HG03175 (cell line): ENCODE measurements around the gene MBNL1.
"Not testable (repeated sequence)": the region's sequence is repeated elsewhere in the genome, so short reads cannot be mapped to it uniquely, and the experiment has no call there.

Experiments used
- ATAC-seq: cut with Tn5 transposase; IDR thresholded peaks from one replicate; pipeline ENCODE4 v1.9.1; 2021; ENCODE audit warnings: mild to moderate bottlenecking, moderate library complexity; ENCODE audit not compliant: unreplicated experiment

The MBNL1 gene

GRCh38 chr3:152394246-152394645, 125.5 kb downstream of the MBNL1 start:
- no peak for ATAC-seq

- no peak for ATAC-seq
Observed at GRCh38 chr3:152395764-152396163, 127.0 kb downstream of the MBNL1 start.

- ATAC-seq, result no peak
Observed at GRCh38 chr3:152396867-152397266, 128.1 kb downstream of the MBNL1 start.

DNA sequence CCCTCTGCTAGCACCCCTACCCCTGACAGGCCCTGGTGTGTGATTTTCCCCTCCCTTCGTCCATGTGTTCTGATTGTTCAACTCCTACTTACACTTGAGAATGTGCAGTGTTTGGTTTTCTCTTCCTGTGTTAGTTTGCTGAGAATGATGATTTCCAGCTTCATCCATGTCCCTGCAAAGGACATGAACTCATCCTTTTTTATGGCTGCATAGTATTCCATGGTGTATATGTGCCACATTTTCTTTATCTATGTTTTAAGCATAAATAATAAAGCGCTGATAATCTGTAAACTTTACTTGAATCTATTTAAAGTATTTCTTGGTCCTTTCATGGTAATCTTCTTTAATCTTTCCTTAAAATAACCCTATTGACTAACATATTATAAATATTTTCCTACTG, 128.6 kb downstream of the MBNL1 start:
- not testable (repeated sequence) for ATAC-seq

- no peak for ATAC-seq
Observed at GRCh38 chr3:152398495-152398894, 129.8 kb downstream of the MBNL1 start.

DNA sequence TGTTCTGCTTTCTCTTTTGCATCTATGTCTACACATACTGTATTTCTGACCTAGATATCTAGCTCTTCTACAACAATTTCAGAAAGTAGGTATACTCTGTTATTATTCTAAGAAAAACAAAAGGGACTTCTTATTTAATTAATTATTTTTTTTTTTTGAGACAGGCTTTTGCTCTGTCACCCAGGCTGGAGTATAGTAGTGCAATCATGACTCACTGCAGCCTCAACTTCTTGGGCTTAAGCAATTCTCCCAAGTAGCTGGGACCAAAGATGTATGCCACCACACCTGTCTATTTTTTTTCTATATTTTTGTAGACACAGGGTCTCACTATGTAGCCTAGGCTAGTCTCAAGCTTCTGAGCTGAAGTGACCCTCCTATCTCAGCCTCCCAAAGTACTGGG, 130.6 kb downstream of the MBNL1 start:
- no peak for ATAC-seq

DNA sequence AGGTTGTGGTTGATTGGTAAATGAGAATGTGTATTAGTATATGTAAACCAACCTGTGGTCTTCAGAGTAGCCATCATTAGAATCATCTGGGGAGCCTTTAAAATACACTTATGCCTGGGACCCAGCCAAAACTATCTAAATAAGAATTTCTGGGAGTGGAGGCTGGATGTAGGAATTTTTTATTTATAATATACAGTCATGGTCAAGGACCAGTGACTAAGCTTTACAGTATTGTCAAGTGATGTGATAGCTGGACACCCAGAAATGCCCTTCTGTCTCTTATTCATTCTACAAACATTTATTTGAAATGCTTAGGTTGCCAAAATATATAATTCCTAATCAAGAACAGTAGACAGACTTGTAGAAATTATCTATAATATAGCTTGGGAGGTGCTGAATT, 132.2 kb downstream of the MBNL1 start:
- ATAC-seq, result no peak

GRCh38 chr3:152402695-152403451, 134.1 kb downstream of the MBNL1 start:
- ATAC-seq, result no peak

DNA sequence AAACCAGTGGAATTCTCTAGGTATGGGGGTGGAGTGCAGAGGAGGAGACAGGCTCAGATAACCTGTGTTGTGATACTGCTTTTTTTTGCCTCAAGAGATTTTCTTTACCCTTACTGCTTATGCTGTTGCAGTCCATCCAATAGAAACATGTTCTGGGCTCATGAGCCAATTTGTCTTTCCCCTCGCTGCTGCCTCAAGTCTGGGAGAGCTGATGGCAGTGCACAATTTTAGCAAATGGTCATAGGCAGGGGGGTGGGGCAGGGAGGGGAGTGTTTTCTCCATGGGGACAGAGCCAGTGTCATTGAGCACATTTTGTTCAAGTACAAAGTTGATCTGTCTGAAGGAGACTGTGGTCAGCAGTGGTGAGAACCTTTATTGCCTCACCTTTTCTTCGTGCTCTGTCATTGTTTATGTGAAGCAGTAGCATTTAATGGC, 134.9 kb downstream of the MBNL1 start:
- no peak for ATAC-seq

DNA sequence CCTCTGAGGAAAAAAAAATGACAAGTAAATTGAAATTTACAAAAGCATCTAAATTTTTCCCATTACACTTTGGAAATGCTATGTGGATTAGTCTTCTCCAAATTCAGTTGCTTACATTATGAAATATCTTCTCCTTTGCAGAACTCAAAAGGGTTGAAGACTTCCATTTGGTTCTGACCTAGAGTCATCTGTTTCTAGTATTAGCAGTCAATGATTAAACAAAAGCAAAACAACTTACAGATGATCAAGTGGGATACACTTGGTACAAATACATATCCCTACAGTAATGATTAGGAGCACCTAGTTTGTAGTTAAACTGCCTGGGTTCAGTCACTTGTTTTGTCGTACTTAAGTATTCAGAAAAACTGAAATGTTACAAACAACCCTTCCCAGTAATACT, 136.2 kb downstream of the MBNL1 start:
- no peak for ATAC-seq

DNA sequence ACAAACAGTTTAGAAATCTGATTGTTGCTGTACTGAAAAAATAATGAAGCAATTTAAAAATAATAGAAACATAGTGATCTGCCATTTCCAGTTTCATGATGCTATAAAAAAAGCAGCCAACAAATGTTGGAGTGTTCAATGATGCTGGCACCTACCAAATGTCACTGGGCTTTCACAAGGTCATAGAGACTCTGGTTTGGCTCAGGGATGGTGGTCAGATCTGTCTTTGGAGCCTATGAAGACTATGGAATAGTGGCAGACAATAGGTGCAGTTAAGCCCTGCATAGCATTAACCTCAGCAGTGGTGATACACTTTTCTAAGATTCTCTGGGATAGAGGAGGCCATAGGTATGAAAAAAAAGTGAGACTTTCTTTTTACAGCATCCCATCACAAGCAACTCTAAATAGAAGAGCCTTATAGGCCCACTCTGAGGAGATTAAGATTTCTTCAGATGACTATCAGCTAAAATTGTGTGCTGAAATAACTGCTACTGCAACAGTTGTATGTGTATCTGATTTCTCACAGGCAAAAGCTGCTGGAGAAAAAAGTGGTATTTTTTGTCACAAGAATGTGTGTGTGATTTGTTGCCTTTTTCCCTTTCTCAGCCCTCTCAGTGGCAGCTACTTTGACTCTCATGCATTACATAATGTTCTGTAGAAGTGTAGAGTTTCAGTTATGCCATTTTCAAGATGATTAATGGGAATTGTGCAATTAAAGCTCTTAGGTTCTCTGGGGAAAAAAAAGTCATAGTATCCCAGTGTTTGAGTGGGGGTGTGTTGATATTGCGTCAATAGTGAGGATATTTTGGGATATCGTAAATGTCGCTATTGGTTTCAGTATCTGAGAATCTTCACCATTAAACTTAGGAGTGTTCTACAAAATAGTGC, 137.4 kb downstream of the MBNL1 start:
- ATAC-seq, result no peak

- no peak for ATAC-seq
Observed at GRCh38 chr3:152413240-152413639, 144.5 kb downstream of the MBNL1 start.

DNA sequence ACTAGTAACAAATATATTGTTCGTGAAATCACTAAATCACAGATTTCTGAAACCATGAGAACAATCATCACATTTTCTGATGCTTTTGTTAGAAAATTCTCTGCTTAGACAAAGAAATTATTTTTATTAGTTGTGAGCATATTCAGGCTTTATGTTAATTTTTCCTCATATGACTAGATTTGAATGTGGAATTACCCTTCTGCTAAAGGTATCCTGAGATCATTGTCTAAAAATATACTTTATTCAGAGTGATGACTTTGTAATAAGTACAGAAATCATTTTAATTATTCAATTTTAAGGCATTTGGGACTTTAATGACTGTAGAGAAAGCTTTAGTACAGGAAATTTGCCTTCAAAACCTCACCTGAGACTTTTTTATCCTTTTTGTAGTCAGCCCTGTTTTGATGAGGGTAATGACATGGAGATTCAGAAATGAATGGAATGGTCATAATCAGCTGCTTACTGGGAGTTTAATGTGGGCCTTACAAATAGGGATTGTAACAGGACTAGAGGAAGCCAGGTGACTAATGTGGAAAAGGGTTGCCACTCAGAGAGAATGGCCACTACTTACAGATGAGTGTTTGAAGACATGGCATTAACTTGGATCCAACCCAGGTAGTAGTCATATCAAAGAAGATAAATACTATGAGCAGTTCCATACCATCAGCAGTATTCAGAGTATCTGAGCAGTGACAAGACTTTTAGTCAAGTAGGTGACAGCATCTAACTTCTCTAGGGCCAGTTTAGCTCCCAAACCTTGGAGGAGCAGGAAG, 148.3 kb downstream of the MBNL1 start:
- ATAC-seq, result no peak

GRCh38 chr3:152419748-152420147, 151.0 kb downstream of the MBNL1 start:
- ATAC-seq, result no peak

GRCh38 chr3:152421162-152421561, 152.4 kb downstream of the MBNL1 start:
- ATAC-seq, result no peak

- ATAC-seq, result no peak
Observed at GRCh38 chr3:152426393-152426792, 157.7 kb downstream of the MBNL1 start.

DNA sequence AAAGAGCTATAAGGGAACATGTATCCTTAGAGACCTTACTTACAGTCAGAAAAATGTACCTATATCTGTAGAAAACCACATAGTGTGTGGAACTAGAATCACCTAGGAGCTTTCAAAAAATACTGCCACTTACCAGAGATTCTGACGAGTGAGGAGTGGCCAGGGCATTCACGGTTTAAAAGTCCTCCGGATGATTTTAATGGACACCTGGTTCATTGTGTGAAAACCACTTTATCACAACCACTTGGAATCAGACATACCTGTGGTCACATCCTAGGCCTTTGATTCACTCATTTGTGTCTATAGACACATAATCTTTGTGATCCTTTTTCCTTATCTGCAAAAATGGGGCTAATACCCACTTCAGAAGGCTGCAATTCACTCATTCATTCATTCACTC, 159.8 kb downstream of the MBNL1 start:
- ATAC-seq, result no peak

DNA sequence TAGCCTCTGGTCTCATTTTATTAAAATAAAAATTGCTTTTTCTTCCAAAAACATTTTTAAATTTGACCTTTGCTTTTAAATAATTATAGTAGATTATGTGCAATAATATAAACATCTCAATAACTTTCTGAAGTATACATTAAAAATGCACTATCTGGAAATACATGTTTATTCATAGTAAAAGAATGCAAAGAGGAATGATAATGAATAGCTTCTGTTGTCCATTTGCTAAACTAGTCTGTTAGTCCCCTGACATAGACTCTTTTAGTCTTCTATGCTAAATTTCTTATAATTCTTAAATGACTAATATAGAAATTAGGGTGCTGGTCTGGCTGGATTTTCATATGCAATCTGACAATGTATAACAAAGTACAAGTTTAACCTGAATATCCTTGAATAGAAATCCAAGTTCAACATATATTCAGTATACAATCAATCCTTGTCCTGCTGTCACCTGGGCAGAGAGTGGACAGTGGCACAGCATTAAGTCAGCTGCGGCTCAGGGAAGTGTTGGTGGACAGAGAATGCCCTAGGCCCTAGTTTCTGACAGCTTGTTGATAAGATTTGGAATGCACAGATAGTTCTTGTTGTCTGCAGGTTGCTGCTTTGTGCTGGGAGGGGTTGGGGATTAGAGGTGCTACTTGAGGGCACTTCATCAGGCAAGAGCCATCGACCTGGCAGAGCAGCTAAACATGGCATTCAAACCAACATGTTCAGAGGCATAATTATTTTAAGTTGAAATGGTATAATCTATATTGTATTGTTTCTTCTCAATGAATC, 161.7 kb downstream of the MBNL1 start:
- ATAC-seq, result no peak

GRCh38 chr3:152434142-152434541, 165.4 kb downstream of the MBNL1 start:
- ATAC-seq, result no peak

DNA sequence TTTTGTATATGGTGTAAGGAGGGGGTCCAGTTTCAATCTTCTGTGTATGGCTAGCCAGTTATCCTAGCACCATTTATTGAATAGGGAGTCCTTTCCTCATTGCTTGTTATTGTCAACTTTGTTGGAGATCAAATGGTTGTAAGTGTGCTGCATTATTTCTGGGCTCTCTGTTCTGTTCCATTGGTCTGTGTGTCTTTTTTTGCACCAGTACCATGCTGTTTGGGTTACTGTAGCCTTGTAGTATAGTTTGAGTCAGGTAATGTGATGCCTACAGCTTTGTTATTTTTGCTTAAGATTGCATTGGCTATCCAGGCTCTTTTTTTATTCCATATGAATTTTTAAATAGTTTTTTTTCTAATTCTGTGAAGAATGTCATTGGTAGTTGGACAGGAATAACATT, 166.5 kb downstream of the MBNL1 start:
- not testable (repeated sequence) for ATAC-seq
